Measurements from ENCODE around the gene PGM1.
"Not testable (repeated sequence)": the region's sequence is repeated elsewhere in the genome, so short reads cannot be mapped to it uniquely, and the experiment has no call there.

Gene PGM1

DNA sequence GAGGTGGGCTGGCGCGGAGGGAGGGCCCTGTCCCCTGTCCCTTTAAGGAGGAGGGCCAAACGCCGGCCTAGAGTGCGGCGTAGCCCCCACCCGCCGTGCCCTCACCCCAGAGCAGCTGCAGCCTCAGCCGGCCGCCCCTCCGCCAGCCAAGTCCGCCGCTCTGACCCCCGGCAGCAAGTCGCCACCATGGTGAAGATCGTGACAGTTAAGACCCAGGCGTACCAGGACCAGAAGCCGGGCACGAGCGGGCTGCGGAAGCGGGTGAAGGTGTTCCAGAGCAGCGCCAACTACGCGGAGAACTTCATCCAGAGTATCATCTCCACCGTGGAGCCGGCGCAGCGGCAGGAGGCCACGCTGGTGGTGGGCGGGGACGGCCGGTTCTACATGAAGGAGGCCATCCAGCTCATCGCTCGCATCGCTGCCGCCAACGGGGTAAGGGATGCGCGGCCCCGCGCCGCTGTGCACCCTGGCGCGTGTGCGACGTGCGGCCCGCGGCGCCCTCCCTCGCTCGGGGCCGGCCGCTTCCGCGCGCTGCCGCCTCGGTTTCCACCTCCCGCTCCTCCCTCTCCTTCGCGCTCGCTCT is at the start of gene PGM1:
Gene PGM1 (plus strand): TSS at position 109 of the 583 bp plus-strand sequence. CDS start 78 bp downstream, at position 187.
- DNase-seq = peak; percentile 78

DNA sequence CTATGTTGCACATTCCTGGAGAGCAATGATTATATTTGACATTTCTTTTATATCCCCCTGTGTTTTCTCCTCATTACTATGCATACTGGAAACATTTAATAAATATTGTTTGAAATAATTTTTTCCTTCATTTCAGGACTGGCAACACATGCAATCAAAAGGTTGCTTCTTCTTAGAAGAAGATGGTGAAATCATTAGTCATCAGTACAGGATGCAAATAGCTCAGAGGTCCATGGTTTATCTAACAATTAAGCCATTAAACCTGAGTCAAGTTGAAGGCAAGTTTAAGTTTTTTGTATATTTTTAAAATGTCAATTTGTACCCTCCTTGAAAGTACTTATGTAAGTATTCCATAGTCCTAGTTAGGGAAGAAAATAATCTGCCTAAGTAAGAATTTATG is 47.4 kb upstream of the PGM1 start:
- DNase-seq = no peak

DNA sequence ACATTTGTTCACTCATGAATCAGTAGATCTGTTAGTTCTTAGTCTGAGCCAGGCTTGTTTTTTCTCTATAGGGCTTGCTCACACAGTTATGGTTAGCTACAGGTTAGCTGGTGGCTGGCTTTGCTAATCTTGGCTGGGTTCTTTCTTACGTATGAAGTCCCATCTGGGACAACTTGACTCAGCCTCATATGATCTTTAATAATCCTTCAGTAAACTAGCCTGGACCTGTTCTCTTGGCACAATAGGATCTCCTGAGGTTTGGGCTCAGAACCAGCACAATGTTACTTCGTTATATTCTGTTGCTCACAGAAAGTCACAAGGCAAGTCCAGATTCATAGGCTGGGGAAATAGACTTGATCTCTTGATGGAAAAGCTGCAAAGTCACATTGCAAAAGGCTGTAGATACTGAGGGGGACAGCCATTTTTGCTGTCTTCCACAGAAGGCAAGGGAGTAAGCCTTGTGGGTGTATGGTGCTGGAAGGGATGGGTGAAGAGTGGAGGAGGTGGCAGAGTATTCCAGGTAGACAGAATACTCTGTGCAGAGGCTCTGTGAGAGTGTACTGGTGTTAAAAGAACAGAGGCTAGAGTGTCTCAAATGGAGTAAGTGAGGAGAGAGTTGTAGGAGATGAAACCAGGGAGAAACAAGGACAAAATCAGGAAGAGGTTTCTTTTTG is 45.5 kb upstream of the PGM1 start:
- DNase-seq = no peak

DNA sequence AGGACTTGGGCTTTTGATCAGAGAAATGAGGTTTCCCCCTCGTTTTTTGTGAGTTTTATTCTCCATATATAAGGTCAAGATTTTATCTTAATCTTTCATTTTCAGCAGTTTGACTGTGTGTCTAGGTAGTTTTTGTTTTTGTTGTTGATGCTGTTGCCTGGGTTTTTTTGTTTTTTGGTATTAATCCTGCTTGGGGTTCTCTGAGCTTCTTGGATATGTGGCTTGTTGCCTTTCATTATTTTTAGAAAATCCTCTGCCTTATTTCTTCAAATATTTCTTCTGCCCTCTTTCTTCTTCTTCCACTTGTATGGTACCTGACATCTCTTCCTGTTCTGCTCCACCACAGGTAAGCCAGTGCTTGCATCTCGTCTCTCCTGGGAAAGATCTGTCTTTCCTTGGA is 44.9 kb upstream of the PGM1 start:
- DNase-seq = no peak

DNA sequence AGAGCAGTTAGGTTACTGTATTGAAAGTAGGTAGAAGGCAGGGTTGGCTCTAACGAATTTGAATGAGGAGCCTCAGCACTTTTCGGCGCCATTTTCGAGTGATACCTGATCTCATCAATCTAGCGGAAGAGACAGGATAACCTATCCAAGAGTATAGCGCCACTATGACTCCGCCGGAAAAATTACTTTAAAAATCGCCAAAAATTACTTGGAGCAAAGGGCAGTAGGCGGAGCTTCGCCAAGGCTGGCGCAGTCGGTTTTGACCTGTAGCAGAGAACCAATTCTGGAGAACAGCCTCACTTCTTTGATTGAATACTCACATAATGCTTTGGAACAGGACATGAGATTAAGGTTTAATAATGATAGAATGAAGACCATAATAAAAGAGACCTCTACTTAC is 44.3 kb upstream of the PGM1 start:
- no peak for DNase-seq

DNA sequence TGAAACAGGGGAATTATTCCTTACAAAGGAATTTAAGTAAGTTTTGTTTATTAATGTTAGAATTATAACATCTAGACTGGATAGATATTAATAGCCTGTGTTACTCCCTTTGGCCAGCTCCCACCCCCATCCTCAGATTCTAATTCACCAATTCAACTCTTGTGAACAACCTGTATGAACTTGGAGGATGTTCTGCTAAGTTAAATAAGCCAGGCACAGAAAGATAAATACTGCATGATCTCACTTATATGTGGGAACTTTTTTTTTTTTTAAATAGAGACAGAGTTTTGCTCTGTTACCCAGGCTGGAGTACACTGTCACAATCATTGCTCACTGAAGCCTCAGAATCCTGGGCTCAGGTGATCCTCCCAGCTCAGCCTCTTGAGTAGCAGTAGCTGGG is 37.7 kb upstream of the PGM1 start:
- no peak for DNase-seq

DNA sequence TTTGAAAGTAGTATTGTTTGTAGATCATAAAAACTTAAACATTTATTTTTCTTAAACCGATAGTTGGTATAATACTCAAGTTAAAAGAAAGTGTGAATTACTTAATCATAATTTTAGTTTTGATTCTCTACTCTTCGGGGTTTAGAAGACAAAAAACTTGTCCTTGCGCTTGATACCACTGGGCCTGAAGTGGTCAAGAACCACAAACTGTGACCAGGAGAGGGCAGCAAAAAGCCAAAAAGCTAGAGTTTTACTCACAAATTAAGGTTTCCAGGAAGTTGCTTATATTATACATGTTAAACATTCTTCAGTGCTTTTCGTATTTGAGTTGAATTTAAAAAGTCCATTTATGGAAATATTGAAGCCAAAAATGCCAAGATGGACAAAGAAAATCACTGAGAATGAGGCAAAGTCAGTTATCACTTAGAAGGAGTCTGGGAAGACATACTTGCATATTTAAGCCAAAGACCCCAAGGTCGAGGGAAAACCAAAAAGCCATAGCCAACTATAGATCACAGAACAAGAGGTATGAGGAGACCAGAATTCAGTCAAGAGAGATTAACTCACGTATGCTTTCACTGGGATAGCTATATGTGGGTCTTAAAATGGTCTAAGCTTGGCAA is 35.7 kb upstream of the PGM1 start:
- peak; percentile 27 for DNase-seq

DNA sequence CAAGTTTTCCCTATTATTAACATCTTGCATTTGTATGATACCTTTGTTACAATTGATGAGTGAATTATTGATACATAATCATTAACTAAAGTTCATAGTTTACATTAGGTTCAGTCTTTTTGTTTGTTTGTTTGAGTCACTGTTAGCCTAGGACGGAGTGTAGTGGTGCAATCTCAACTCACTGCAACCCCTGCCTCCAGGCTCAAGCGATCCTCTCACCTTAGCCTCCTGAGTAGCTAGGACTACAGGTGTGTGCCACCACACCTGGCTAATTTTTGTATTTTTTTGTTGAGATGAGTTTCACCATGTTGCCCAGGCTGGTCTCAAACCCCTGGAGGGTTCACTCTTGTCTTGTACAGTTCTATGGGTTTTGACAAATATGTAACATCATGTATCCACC is 33.9 kb upstream of the PGM1 start:
- DNase-seq = no peak

DNA sequence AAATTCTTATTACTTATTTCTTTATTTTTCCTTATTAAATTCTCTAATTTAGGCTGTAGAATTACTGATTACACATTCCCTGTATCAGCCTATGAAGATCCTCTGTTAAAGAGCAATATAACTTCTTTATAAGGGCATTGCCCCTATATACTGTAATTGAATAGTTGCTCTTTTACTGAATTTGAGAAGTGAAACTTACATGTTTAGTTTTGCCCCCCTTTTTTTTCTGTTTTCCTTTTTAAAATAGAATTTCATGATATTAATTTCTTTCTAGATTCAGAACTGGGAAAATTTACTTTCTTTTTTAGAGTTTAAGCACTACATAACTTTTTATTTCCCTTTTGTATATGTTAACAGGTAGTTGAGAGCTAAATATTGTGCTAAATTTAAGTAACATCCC is 29.5 kb upstream of the PGM1 start:
- no peak for DNase-seq

DNA sequence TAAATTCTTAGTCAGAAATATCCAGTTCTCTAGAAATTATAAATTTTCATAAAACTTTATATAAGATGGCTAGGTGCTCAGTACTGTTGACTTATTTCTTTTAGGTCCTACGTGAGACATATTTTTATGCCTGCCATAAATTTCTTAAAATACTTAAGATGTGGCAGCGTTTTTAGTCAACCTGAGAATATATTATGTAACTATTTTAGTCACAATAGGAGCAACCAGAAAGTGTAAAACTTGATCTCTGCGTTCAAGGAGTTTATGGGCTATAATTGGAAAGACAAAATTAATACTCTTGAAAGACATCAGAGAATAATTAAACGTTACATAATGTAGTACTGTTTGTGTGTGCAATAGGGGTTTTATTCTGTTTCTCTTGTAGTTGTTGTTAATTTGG is 24.1 kb upstream of the PGM1 start:
- no peak for DNase-seq

DNA sequence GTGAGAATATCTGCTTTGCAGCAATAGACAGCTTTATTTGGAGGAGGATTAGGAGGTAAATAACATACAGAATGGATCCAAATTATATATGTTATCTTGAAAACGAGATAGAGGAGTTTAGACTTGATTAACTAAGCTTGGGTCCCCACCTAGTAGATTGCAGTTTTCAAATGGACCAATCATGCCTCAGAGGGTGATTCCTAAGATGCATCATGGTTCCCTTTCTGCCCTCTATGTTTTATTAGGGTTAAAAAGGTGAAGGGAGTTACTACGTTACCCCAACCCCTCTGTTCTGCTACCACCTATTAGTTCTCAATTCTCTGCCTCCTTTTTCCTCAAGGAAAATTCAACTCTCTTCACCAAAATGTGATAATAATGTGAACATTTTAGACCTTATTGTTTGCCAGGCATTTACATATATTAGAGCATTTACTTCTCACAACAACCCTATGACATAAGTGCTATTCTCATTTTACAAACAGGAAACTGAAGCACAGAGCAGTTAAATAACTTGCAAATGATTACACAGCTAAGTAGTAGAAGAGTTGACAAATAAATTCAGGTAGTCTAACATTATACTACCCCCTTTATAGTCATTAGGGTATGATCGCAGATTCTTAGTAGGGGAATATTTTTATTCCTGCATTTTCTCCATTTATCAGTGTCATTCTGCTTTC is 23.4 kb upstream of the PGM1 start:
- DNase-seq = no peak

DNA sequence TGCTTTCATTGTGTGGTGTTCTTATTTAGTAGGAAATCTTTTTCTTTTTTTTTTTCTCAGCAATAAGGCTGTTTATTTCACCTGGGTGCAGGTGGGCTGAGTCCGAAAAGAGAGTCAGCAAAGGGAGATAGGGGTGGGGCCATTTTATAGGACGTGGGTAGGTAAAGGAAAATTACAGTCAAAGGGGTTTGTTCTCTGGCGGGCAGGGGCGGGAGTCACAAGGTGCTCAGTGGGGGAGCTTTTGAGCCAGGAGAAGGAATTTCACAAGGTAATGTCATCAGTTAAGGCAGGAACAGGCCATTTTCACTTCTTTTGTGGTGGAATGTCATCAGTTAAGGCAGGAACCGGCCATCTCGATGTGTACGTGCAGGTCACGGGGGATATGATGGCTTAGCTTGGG is 20.5 kb upstream of the PGM1 start:
- DNase-seq = not testable (repeated sequence)

DNA sequence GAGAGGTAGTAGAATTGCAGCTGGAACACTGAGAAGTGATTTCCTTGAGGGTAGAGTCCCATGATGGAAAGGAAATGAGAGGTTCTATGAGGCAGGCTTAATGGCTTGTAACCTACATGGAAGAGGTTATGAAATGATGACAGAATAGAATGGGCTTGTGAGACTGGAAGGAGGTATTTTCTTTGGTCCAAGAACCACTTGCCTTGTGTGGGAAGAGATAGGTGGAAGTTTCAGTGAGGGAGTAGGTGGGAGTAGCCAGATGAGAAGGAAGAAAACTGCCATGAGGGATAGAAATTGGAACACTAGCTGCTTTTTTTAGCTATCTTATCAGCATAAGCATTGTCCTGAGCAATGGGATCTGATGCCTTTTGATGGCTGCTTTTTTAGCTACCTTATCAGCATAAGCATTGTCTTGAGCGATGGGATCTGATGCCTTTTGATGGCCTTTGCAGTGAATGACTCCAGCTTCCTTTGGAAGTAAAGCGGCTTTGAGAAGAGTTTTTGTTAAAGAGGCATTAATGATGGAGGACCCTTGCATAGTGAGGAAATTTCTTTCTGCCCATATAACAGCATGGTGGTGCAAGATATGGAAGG is 18.9 kb upstream of the PGM1 start:
- DNase-seq = not testable (repeated sequence)

DNA sequence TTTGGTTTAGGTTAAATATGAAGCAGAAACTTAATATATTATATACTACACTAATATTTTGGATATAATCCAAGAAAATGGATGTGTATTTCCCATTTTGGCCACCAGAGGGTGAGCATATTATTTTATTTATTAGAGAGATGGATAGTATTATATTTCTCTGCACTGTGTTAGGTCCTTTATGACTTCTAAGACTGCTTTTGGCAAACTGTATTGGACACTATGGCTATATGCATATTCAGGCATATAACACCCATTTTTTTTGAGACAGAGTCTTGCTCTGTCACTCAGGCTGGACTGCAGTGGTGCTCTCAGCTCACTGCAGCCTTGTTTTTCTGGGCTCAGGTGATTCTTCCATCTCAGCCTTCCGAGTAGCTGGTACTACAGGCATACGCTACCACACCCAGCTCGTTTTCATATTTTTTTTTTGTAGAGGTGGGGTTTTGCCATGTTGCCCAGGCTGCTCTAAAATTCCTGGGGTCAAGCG is 17.8 kb upstream of the PGM1 start:
- DNase-seq = peak; percentile 26

DNA sequence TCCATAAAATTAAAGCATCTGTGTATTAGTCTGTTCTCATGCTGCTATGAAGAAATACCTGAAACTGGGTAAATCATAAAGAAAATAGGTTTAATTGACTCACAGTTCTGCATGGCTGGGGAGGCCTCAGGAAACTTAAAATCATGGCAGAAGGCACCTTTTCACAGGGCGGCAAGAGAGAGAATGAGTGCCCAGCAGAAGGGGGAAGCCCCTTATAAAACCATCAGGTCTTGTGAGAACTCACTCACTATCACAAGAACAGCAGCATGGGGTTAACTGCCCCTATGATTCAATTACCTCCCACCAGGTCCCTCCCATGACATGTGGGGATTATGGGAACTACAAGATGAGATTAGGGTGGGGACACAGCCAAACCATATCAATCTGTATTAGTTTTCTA is 6.9 kb upstream of the PGM1 start:
- not testable (repeated sequence) for DNase-seq

DNA sequence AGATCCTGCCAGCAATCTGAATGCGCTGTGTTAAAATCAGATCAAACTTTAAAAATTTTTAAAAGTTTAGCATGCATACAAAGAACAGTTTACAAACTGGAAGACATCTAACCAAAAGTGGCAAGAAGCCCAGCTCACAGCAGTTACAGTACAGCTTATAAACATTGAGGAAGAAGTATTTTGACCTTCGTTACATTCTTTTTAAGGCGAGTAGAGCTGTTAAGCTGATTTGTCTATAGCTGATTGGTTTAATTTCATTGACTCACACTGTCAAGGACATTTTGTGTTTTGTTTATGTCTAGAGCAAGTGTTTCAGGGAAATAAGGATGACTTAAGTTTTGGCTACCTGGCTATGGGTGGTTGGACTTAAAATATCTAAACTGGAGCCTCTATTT is 3.0 kb upstream of the PGM1 start:
- DNase-seq = no peak

DNA sequence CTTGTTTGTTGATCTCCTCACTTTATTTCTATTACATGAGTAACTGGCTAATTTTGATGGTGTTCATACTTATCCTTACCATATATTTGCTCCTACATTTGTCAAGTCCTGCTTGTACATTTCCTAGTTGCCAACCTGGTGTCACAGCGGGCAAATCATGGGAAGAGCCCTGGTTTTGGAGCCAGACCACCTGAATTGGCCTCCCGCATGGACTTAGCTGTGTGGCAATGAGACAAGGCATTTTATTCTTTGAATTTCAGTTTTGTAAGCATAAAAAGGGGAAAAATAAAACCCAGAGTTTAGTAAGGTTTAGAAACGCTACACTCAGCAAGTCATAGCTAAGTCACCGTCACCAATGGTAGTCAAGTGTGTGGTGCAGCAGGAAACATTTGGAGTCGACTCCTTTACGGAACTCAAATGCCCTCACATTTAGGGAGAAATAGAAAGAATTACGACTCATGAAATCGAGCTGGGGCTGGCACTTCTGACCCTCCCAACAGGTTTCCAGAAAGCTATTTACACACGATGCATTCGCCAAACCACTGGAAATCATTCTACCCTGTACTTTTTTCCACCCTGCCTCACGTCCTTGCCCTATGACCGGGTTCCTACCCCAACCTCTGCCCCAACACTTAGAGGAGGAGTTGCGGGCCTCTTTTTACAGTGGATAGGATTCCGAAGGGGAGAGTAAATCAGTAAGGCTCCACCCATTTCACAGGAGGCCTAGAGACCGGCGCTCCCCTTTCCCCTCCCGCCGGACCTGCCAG is 492 bp upstream of the PGM1 start:
- no peak for DNase-seq

DNA sequence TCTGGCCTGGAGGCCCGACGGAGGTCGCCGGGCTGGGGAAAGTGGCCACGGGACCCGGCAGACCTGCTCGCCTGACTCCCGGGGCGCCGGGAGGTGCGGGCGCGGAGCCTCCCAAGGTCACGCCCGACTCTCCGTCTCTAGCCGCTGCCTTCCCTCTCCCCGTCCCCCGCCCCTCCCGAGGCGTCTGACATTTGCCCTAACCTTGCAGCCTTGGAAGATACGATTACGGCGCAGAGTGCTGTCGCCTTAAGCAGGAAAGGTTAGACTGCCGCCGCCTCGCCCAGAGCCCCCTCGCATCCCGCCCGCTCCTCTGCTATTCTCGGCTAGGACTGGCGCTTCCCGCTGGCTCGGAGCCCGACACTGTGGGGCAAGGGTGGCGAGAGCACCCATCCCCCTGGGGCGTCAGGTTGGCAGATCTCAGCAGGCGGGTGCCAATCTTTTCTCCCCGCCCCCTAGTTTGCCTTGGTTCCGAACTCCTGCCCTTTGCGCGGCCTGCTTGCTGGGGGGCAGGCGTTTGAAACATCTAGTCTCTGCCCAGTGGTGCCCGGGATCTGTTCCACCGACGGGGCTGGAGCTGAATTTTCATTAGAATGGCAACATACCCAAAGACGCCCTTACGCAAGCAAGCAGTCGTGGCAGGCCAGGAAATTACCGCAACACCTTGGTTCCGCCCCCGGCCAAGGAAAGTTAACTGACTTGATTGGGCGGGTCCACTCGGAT is 835 bp downstream of the PGM1 start:
- peak; percentile 85 for DNase-seq

DNA sequence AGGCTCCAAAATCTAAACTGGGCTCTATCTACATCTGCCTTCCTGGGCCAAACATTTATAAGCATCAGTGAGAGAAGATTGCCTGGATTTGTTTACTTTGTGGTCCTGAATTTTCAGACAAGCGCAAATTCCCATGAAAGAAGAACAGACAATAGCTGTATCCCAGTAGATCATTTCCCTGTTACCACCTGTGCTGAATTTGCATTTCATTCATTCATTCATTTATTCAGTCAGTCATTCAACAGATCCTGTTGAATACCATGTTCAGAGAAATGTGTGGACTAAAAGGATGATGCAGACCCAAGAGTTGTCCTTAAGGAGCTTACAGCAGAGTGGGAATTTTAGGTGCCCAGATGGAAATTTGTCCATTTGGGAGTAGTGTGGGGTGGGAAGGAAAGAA is 2.2 kb downstream of the PGM1 start:
- no peak for DNase-seq

DNA sequence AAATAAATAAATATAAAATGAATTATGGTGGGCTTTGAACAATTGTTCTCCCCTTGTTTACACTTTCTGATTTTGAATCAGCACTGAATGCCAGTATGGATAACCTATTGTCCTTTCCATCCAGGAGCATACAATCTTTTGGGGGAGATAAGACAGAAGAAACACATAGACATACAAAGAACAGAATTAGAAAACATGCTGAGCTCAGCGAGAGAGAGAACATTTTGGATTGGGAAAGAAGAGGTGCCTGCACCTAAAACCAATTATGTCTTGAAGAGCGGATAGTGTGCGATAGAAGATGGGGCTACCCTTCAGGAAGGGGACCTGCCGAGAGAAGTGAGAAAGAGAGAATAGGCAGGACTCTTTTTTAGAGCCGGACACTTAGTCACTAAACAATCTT is 6.6 kb downstream of the PGM1 start:
- DNase-seq = no peak

DNA sequence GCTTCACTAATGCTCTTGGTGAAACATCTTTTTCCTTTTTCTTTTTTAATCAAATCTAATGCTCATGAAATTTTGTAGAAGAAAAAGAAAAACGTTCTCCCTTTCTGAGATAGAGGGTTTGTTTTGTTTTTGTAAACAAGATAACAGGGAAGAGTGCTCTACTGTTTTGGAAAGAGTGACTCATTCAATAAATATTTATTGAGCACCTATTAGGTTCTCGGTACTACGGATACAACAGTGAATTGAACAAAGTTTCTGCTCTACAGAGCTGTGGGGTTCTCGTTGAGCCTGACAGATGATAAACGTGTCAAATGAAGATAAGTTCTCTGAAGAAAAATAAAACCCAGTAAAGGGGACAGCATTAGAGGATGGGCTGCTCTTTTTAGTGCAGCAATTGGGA is 7.0 kb downstream of the PGM1 start:
- DNase-seq = no peak

DNA sequence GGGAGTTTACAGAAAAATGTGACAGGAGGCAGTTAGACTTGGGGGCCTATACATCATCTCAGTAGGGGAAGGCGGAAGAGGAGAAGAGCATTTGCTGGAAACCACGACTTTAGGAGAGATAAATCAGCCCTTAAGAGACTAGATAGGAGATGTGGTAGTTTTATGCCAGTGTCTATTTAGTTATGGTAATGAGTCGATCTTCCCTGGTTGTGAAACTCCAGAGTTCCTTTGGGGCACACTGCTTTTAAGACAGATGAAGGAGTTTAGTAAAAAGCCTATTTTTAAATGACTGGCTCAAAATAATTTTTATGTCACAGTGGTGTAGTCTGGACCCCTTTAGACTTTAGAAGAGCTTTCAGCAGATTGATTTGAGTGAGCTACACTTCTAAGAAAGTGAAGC is 7.8 kb downstream of the PGM1 start:
- no peak for DNase-seq

All from activated CD4-positive, alpha-beta T cell treated with anti-CD3 and anti-CD28 coated beads, Interleukin-2, Interleukin-6, amounts not matched to agents 100 ng/mL and 50 ng/mL, durations not matched to agents 16 hours and 8 hours (primary cell).